B cell (primary cell): ENCODE data around the gene CROCC. TPM values are rescaled to one million over a fixed set of nuclear protein-coding genes. Genes with fewer than 3 reads are reported as not detected.

Experiments
- ATAC-seq: fragments of 200-7000 bp; cut with Tn5 transposase; one replicate; pipeline ENCODE4 v1.10.0; 2021; ENCODE audit warnings: low read depth, mild to moderate bottlenecking, moderate number of reproducible peaks, moderate library complexity
- CTCF ChIA-PET: fragments of 350-600 bp; sonication (Branson Sonifier 250); formaldehyde crosslinking; loops from one replicate; lab custom pipeline; 2021; ENCODE audit warnings: antibody characterized with exemption, inconsistent platforms; lab: Charles Lee
- POLR2A ChIA-PET: fragments of 350-600 bp; sonication (Branson Sonifier 250); formaldehyde crosslinking; loops from one replicate; lab custom pipeline; 2021; ENCODE audit warnings: antibody characterized with exemption; lab: Charles Lee
- DNase-seq: peaks from one replicate; pipeline ENCODE4 v3.0.0; 2013
- H2AFZ ChIP-seq: 2 replicates; pipeline ENCODE4 v1.6.1; 2012; ENCODE audit warnings: mild to moderate bottlenecking, low read depth, low read length; ENCODE audit not compliant: insufficient read depth, poor library complexity, severe bottlenecking
- H3K27ac ChIP-seq, 2 donors: 1 replicate in 1 of 2; 2 replicates in 1 of 2; pipeline ENCODE4 v1.5.1; 2012 to 2013; ENCODE audit warnings: low read length in 2 of 2, mild to moderate bottlenecking in 2 of 2, moderate library complexity in 1 of 2
- H3K27me3 ChIP-seq, 4 experiments: fragments of 200-600 bp in 1 of 4; sonication (generic) in 1 of 4; replicated peaks in 1 of 4; 1 replicate in 2 of 4; 2 replicates in 2 of 4; pipeline versions ENCODE4 v1.6.1 to v1.7.0; 2013 to 2016; ENCODE audit warnings: low read length in 3 of 4, mild to moderate bottlenecking in 2 of 4, mixed read lengths in 1 of 4, moderate library complexity in 1 of 4; ENCODE audit not compliant: insufficient read depth in 4 of 4, control insufficient read depth in 3 of 4; ENCODE audit errors: control extremely low read depth in 1 of 4
- H3K36me3 ChIP-seq, 2 experiments: replicated peaks in 1 of 2; 1 replicate in 1 of 2; 2 replicates in 1 of 2; pipeline versions ENCODE4 v1.6.1 to v1.7.1; 2013; ENCODE audit warnings: low read length in 1 of 2; ENCODE audit not compliant: insufficient read depth in 2 of 2, control insufficient read depth in 1 of 2; ENCODE audit errors: control extremely low read depth in 1 of 2, extremely low read depth in 1 of 2
- H3K4me1 ChIP-seq, 2 donors: fragments of 200-600 bp in 1 of 2; sonication (generic) in 1 of 2; 1 replicate in 1 of 2; 2 replicates in 1 of 2; pipeline versions ENCODE4 v1.5.1 to v1.6.1; 2013 to 2017; ENCODE audit warnings: low read length in 2 of 2; ENCODE audit not compliant: control insufficient read depth in 2 of 2, insufficient read depth in 2 of 2
- H3K4me2 ChIP-seq: replicated peaks from 2 replicates; pipeline ENCODE3; 2012; ENCODE audit warnings: mild to moderate bottlenecking, low read depth, low read length; ENCODE audit not compliant: poor library complexity, severe bottlenecking
- H3K4me3 ChIP-seq, 5 experiments: fragments of 200-600 bp in 1 of 5; sonication (generic) in 1 of 5; 1 replicate in 3 of 5; 2 replicates in 2 of 5; pipeline versions ENCODE4 v1.5.1 to v1.7.0; 2011 to 2016; ENCODE audit warnings: low read length in 4 of 5, mild to moderate bottlenecking in 4 of 5, low read depth in 2 of 5, control low read depth in 1 of 5, moderate library complexity in 1 of 5; ENCODE audit not compliant: insufficient read depth in 1 of 5; ENCODE audit errors: control extremely low read depth in 1 of 5, extremely low read depth in 1 of 5
- H3K79me2 ChIP-seq: fragments of 200-600 bp; sonication (generic); one replicate; pipeline ENCODE4 v1.6.0; 2016; ENCODE audit warnings: low read length; ENCODE audit not compliant: control insufficient read depth, insufficient read depth
- H3K9ac ChIP-seq: fragments of 200-600 bp; sonication (generic); 2 replicates; pipeline ENCODE4 v1.6.1; 2017; ENCODE audit warnings: mild to moderate bottlenecking, low read length, moderate library complexity
- H3K9me3 ChIP-seq, 3 donors: one replicate each; pipeline versions ENCODE4 v1.6.1 to v1.7.1; 2013; ENCODE audit warnings: low read length in 2 of 3; ENCODE audit not compliant: control insufficient read depth in 2 of 3, insufficient read depth in 1 of 3; ENCODE audit errors: control extremely low read depth in 1 of 3
- H4K20me1 ChIP-seq: 2 replicates; pipeline ENCODE4 v1.6.0; 2012; ENCODE audit warnings: mild to moderate bottlenecking, low read length; ENCODE audit not compliant: insufficient read depth, control insufficient read depth, poor library complexity, severe bottlenecking
- H3K27ac Mint-ChIP-seq: one replicate; pipeline ENCODE4 v1.8.0; 2021; ENCODE audit warnings: mixed read lengths
- H3K27me3 Mint-ChIP-seq: one replicate; pipeline ENCODE4 v1.8.0; 2021; ENCODE audit warnings: mixed read lengths
- H3K4me1 Mint-ChIP-seq: one replicate; pipeline ENCODE4 v1.8.0; 2021; ENCODE audit warnings: mixed read lengths
- H3K4me3 Mint-ChIP-seq: one replicate; pipeline ENCODE4 v1.8.0; 2021; ENCODE audit warnings: mixed read lengths
- H3K9me3 Mint-ChIP-seq: one replicate; pipeline ENCODE4 v1.8.0; 2022; ENCODE audit warnings: mixed read lengths; ENCODE audit not compliant: insufficient read depth
- CTCF ChIP-seq: fragments of 200-600 bp; IDR thresholded peaks from one replicate; pipeline ENCODE4 v1.8.0; 2022; ENCODE audit warnings: antibody characterized with exemption, mild to moderate bottlenecking
- EZH2 ChIP-seq: IDR thresholded peaks from 2 replicates; pipeline ENCODE4 v1.6.1; 2012; ENCODE audit warnings: borderline replicate concordance, low read depth, mild to moderate bottlenecking, moderate library complexity, low read length; ENCODE audit not compliant: insufficient read depth, poor library complexity, severe bottlenecking
- WGBS: methylation state at CpG from one replicate; pipeline ENCODE4 v1.1.5; 2013; ENCODE audit warnings: missing lambda C conversion rate; ENCODE audit not compliant: insufficient coverage; 5-methylcytosine and 5-hydroxymethylcytosine counted together
- intact Hi-C: fragments of 100-400 bp; cut with micrococcal nuclease; formaldehyde crosslinking; loops from one replicate; pipeline ENCODE4 v1.10.0; 2022
- polyA plus RNA-seq: library from polyadenylated mRNA; depleted of rRNA; stranded (reverse); fragments of >200 nt; gene quantifications from 2 replicates; pipeline ENCODE4 v1.2.3, GENCODE V29; 2012
- total RNA-seq, 2 donors: library from RNA; stranded (reverse); fragments of 120-200 nt in 1 of 2; gene quantifications; 1 replicate in 1 of 2; 2 replicates in 1 of 2; pipeline versions ENCODE4 v1.2.3 to v1.2.4, GENCODE V29; 2013 to 2022

The CROCC gene
- total and polyA plus RNA-seq, 2 donors (not counting 1 experiment from before 2014, with no cell fraction given): 66.2 to 120 TPM

GRCh38 chr1:16967095-16967575 is 45.4 kb downstream of the CROCC start:
- no peak for TF ChIP-seq CTCF
- TF ChIP-seq EZH2: no peak
- no peak overlapping the region for H3K4me2 ChIP-seq
- no peak overlapping the region for H3K27ac ChIP-seq
- DNase-seq (no peak), ATAC-seq (no peak)
- no peaks in the 10 kb centered on the region for H3K9me3 ChIP-seq
- intact Hi-C loops: no loop called here
- H3K27me3 ChIP-seq: no peaks in the 10 kb centered on the region
- H3K9me3 Mint-ChIP-seq: no peaks in the 10 kb centered on the region
- H3K9ac ChIP-seq: no peak overlapping the region
- H3K79me2 ChIP-seq: no peaks in the 10 kb centered on the region
- no peak overlapping the region for H3K4me3 ChIP-seq
- no peaks in the 10 kb centered on the region for H4K20me1 ChIP-seq
- ChIA-PET POLR2A (no interaction called here), CTCF (no interaction called here)
- H3K27me3 Mint-ChIP-seq: no peaks in the 10 kb centered on the region
- no peaks in the 10 kb centered on the region for H3K4me1 Mint-ChIP-seq
- peaks cover 0 to 6% of the 10 kb centered on the region in 2 experiments for H3K36me3 ChIP-seq
- 74% methylated on average over 5 of the region's 7 CpGs for WGBS
- H2AFZ ChIP-seq: no peak overlapping the region
- H3K27ac Mint-ChIP-seq: no peak overlapping the region
- no peak overlapping the region for H3K4me3 Mint-ChIP-seq
- H3K4me1 ChIP-seq: no peaks in the 10 kb centered on the region

- Mint-ChIP-seq H3K4me1 (no peaks in the 10 kb centered on the region), H3K27me3 (no peaks in the 10 kb centered on the region), H3K9me3 (no peaks in the 10 kb centered on the region), H3K4me3 (no peak overlapping the region), H3K27ac (no peak overlapping the region)
- no peaks in the 10 kb centered on the region for H3K4me1 ChIP-seq
- H3K4me2 ChIP-seq: no peak overlapping the region
- no peak overlapping the region for H3K27ac ChIP-seq
- no peak overlapping the region for H2AFZ ChIP-seq
- 97% methylated on average over 21 of the region's 21 CpGs for WGBS
- no peak for ATAC-seq
- H3K36me3 ChIP-seq: peaks cover 0 to 6% of the 10 kb centered on the region in 2 experiments
- ChIA-PET CTCF (no interaction called here), POLR2A (interaction anchor here (0.7 kb wide), 1 partner anchor 31 kb away, joined by 4 read pairs; no protein-coding TSS in a partner anchor)
- DNase-seq: no peak
- no peaks in the 10 kb centered on the region for H4K20me1 ChIP-seq
- no peak overlapping the region for H3K9ac ChIP-seq
- intact Hi-C loops: no loop called here
- H3K4me3 ChIP-seq: no peak overlapping the region
- H3K9me3 ChIP-seq: no peaks in the 10 kb centered on the region
- no peaks in the 10 kb centered on the region for H3K27me3 ChIP-seq
- TF ChIP-seq CTCF: no peak
- TF ChIP-seq EZH2: no peak
- H3K79me2 ChIP-seq: no peaks in the 10 kb centered on the region
Measured at GRCh38 chr1:16967962-16968361, 46.2 kb downstream of the CROCC start.
